Transverse colon (tissue), 4 donors: Measurements from ENCODE around the gene FAM9A. TPM values are rescaled to one million over a fixed set of nuclear protein-coding genes. Genes with fewer than 3 reads are reported as not detected.

Experiments used
- DNase-seq: peaks from one replicate; pipeline ENCODE4 v3.0.0-alpha.2; 2019
- H3K27ac ChIP-seq, 4 donors: fragments of 200-600 bp; sonication (generic); 2 replicates each; pipeline ENCODE4 v1.5.1; 2016 to 2018; ENCODE audit warnings: inconsistent platforms in 4 of 4
- H3K27me3 ChIP-seq: fragments of 200-600 bp; sonication (generic); 2 replicates; pipeline ENCODE4 v1.5.1; 2017; ENCODE audit warnings: inconsistent platforms
- H3K36me3 ChIP-seq, 4 donors: fragments of 200-600 bp; sonication (generic); 2 replicates each; pipeline ENCODE4 v1.5.1; 2017 to 2019; ENCODE audit warnings: inconsistent platforms in 4 of 4
- H3K4me1 ChIP-seq, 4 donors: fragments of 200-600 bp; sonication (generic); 2 replicates each; pipeline ENCODE4 v1.5.1; 2017 to 2020; ENCODE audit warnings: inconsistent platforms in 4 of 4
- H3K4me3 ChIP-seq, 4 donors: fragments of 200-600 bp; sonication (generic); 1 replicate in 1 of 4; 2 replicates in 3 of 4; pipeline versions ENCODE4 v1.5.1 to v1.6.1; 2017 to 2019; ENCODE audit warnings: inconsistent platforms in 4 of 4
- H3K9me3 ChIP-seq, 2 donors: fragments of 200-600 bp; sonication (generic); 2 replicates each; pipeline ENCODE4 v1.5.1; 2017 to 2019; ENCODE audit warnings: inconsistent platforms in 2 of 2
- CTCF ChIP-seq, 5 experiments: fragments of 200-600 bp in 3 of 5; fragments of 450-650 bp in 2 of 5; sonication (generic) in 3 of 5; IDR thresholded peaks; 1 replicate in 2 of 5; 2 replicates in 3 of 5; pipeline ENCODE4 v1.5.1; 2016 to 2017; ENCODE audit warnings: antibody characterized with exemption in 5 of 5, inconsistent platforms in 3 of 5, mild to moderate bottlenecking in 2 of 5, moderate library complexity in 1 of 5
- EP300 ChIP-seq: sonication (generic); formaldehyde crosslinking; IDR thresholded peaks from one replicate; pipeline ENCODE4 v1.6.1; 2017; ENCODE audit warnings: antibody characterized with exemption, low read depth
- POLR2A ChIP-seq: fragments of 450-650 bp; IDR thresholded peaks from one replicate; pipeline ENCODE4 v1.6.1; 2016; ENCODE audit warnings: antibody characterized with exemption, mild to moderate bottlenecking, moderate library complexity
- POLR2AphosphoS5 ChIP-seq, 3 donors: sonication (generic); formaldehyde crosslinking; IDR thresholded peaks; one replicate each; pipeline ENCODE4 v1.6.1; 2016; ENCODE audit warnings: antibody characterized with exemption in 3 of 3
- WGBS, 2 donors: methylation state at CpG; one replicate each; pipeline ENCODE4 v1.1.5; 2018; ENCODE audit warnings: low coverage in 1 of 2; 5-methylcytosine and 5-hydroxymethylcytosine counted together
- in situ Hi-C, 4 donors: fragments of 200-750 bp; cut with MboI; loops; one replicate each; pipeline versions ENCODE4 v1.15.0 to v1.15.1; 2017; ENCODE audit warnings: low sequenced_read_pairs in 3 of 4, low pct_ligation_motif_present in 1 of 4, low pct_unique_long_range_greater_than_20kb in 1 of 4
- intact Hi-C: fragments of 100-400 bp; cut with DNase I; formaldehyde crosslinking; loops from one replicate; pipeline ENCODE4 v1.15.1; 2023; ENCODE audit warnings: low total_unique reads
- total RNA-seq, 4 donors: library from RNA; depleted of rRNA; stranded (reverse); fragments of >200 nt; gene quantifications; one replicate each; pipeline ENCODE4 v1.1.0, GENCODE V29; 2016

Gene FAM9A
- total RNA-seq, 4 donors from 2014 or later: not detected

GRCh38 chrX:8845469-8845868 lies 44.3 kb upstream of the FAM9A start:
- DNase-seq: no peak
- H3K4me1 ChIP-seq: no peaks in the 10 kb centered on the region
- H3K27ac ChIP-seq: no peak overlapping the region
- 91% methylated on average over 10 of the region's 10 CpGs; no CpG with 5 or more reads in 1 of the 2 donors for WGBS, 2 donors
- H3K36me3 ChIP-seq: no peaks in the 10 kb centered on the region
- no peak for TF ChIP-seq POLR2AphosphoS5 (IDR thresholded peaks at IDR 0.05)
- no peak for TF ChIP-seq EP300
- TF ChIP-seq POLR2A: no peak
- in situ Hi-C loops: no loop called here
- H3K27me3 ChIP-seq: no peaks in the 10 kb centered on the region
- no peaks in the 10 kb centered on the region for H3K9me3 ChIP-seq
- intact Hi-C loops: no loop called here
- H3K4me3 ChIP-seq: no peak overlapping the region

GRCh38 chrX:8845060-8845459 lies 43.9 kb upstream of the FAM9A start:
- H3K4me3 ChIP-seq: no peak overlapping the region

GRCh38 chrX:8844157-8844556 lies 43.0 kb upstream of the FAM9A start:
- Histone ChIP-seq H3K36me3 (no peaks in the 10 kb centered on the region), H3K27ac (no peak overlapping the region), H3K27me3 (no peaks in the 10 kb centered on the region), H3K4me1 (no peaks in the 10 kb centered on the region), H3K4me3 (no peak overlapping the region), H3K9me3 (no peaks in the 10 kb centered on the region)
- intact Hi-C loops (no loop called here), in situ Hi-C loops (no loop called here)
- no peak for DNase-seq
- WGBS, 2 donors: 67% methylated on average over 1 of the region's 1 CpG; no CpG with 5 or more reads in 1 of the 2 donors
- TF ChIP-seq POLR2AphosphoS5 (IDR thresholded peaks at IDR 0.05) (no peak), EP300 (no peak), POLR2A (no peak), CTCF (IDR thresholded peaks at IDR 0.05) (no peak)

More at GRCh38 chrX:8845060-8845459, 43.9 kb upstream of the FAM9A start:
- intact Hi-C loops: no loop called here
- TF ChIP-seq CTCF (IDR thresholded peaks at IDR 0.05) (no peak), POLR2AphosphoS5 (IDR thresholded peaks at IDR 0.05) (no peak), EP300 (no peak), POLR2A (no peak)
- DNase-seq: no peak
- Histone ChIP-seq H3K27ac (no peak overlapping the region), H3K4me1 (no peaks in the 10 kb centered on the region), H3K9me3 (no peaks in the 10 kb centered on the region), H3K36me3 (no peaks in the 10 kb centered on the region), H3K27me3 (no peaks in the 10 kb centered on the region)
- 73% methylated on average over 11 of the region's 11 CpGs; no CpG with 5 or more reads in 1 of the 2 donors for WGBS, 2 donors
- in situ Hi-C loops: no loop called here

- H3K27me3 ChIP-seq: no peaks in the 10 kb centered on the region
- DNase-seq: no peak
- TF ChIP-seq CTCF (IDR thresholded peaks at IDR 0.05): no peak
- in situ Hi-C loops: no loop called here
- intact Hi-C loops: no loop called here
- no peaks in the 10 kb centered on the region for H3K9me3 ChIP-seq
- H3K4me1 ChIP-seq: no peaks in the 10 kb centered on the region
- H3K36me3 ChIP-seq: no peaks in the 10 kb centered on the region
- 75 to 80% methylated on average over 2 to 6 of the region's 6 CpGs for WGBS, 2 donors
- no peak overlapping the region for H3K4me3 ChIP-seq
- H3K27ac ChIP-seq: no peak overlapping the region
Observed at GRCh38 chrX:8841911-8842310, 40.7 kb upstream of the FAM9A start.

- DNase-seq: no peak
- intact Hi-C loops: no loop called here
- no peaks in the 10 kb centered on the region for H3K4me1 ChIP-seq
- no peak overlapping the region for H3K4me3 ChIP-seq
- in situ Hi-C loops: no loop called here
- 46% methylated on average over 1 of the region's 1 CpG; no CpG with 5 or more reads in 1 of the 2 donors for WGBS, 2 donors
- H3K27ac ChIP-seq: no peak overlapping the region
- H3K36me3 ChIP-seq: no peaks in the 10 kb centered on the region
- no peaks in the 10 kb centered on the region for H3K9me3 ChIP-seq
- no peak for TF ChIP-seq POLR2AphosphoS5 (IDR thresholded peaks at IDR 0.05)
- TF ChIP-seq POLR2A: no peak
- no peaks in the 10 kb centered on the region for H3K27me3 ChIP-seq
Observed at GRCh38 chrX:8834392-8834791, 33.2 kb upstream of the FAM9A start.
